Measurements from ENCODE around the gene THY1.

- TF ChIP-seq CTCF (optimal IDR thresholded peaks at IDR 0.05 in 1 of 3, IDR thresholded peaks at IDR 0.05 in 1 of 3, conservative IDR thresholded peaks at IDR 0.05 in 1 of 3; ENCODE audit: extremely low read depth in 1 of 3, insufficient read depth in 2 of 3, low read length in 3 of 3), result no peak
- TF ChIP-seq EZH2 (IDR thresholded peaks at IDR 0.05; ENCODE audit: low read length), result no peak
Measured at GRCh38 chr11:119445379-119445778, 22.4 kb upstream of the THY1 start.

Data from keratinocyte (primary cell).